IPS-18c (cell line): Measurements from ENCODE around the gene CDK2.
"Not testable (repeated sequence)": the region's sequence is repeated elsewhere in the genome, so short reads cannot be mapped to it uniquely, and the experiment has no call there.

ENCODE experiments used
- H3K4me3 ChIP-seq: 2 replicates; pipeline ENCODE4 v1.7.0; 2013; ENCODE audit warnings: low read depth, mild to moderate bottlenecking, low read length, moderate library complexity; ENCODE audit not compliant: insufficient read depth
- H3K9me3 ChIP-seq: one replicate; pipeline ENCODE4 v1.6.1; 2013; ENCODE audit warnings: mild to moderate bottlenecking, low read length, moderate library complexity; ENCODE audit not compliant: control insufficient read depth, insufficient read depth

The CDK2 gene

GRCh38 chr12:55996201-55996714 is 29.6 kb downstream of the CDK2 start:
- Histone ChIP-seq H3K4me3 (peak overlapping the region; percentile 30; the same call in 1 of the 2 replicates), H3K9me3 (no peaks in the 10 kb centered on the region)

- no peaks in the 10 kb centered on the region for H3K9me3 ChIP-seq
- peak within 1 kb of the TSS; percentile 75 for H3K4me3 ChIP-seq
These were observed 30.3 kb downstream of the CDK2 start, which contains the start of gene SUOX for GRCh38 chr12:55996715-55997534. TSS of gene SUOX (plus strand) at chr12:55997276. CDS start at chr12:56002222, 4,946 bp downstream.

DNA sequence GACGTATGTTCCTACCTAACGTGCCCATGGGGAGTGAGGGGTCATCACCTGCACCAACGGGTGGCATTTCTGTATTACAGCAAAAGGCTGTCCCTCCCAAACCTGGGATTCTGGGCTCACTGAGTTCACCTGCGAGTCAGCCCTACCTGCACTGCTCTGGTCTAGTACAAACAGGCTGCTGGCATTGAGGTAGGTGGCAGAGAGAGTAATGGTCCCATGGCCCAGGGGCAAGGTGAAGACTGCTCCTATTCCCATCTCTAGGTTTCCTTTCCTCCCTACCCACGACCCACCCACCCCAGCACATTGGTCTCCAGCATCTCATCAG is 30.9 kb downstream of the CDK2 start:
- H3K4me3 ChIP-seq, result peak overlapping the region; percentile 75

DNA sequence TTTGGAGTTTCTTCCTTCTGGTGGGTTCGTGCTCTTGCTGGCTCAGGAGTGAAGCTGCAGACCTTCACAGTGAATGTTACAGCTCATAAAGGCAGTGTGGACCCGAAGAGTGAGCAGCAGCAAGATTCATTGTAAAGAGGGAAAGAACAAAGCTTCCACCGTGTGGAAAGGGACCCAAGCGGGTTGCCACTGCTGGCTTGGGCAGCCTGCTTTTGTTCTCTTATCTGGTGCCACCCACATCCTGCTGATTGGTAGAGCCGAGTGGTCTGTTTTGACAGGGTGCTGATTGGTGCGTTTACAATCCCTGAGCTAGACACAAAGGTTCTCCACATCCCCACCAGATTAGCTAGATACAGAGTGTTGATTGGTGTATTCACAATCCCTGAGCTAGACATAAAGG is 32.9 kb downstream of the CDK2 start:
- H3K9me3 ChIP-seq, H3K4me3 ChIP-seq: not testable (repeated sequence)

More for the DNA sequence above, 30.9 kb downstream of the CDK2 start:
- no peaks in the 10 kb centered on the region for H3K9me3 ChIP-seq

- H3K4me3 ChIP-seq, H3K9me3 ChIP-seq: not testable (repeated sequence)
These were observed 33.4 kb downstream of the CDK2 start for GRCh38 chr12:55999999-56000540.

DNA sequence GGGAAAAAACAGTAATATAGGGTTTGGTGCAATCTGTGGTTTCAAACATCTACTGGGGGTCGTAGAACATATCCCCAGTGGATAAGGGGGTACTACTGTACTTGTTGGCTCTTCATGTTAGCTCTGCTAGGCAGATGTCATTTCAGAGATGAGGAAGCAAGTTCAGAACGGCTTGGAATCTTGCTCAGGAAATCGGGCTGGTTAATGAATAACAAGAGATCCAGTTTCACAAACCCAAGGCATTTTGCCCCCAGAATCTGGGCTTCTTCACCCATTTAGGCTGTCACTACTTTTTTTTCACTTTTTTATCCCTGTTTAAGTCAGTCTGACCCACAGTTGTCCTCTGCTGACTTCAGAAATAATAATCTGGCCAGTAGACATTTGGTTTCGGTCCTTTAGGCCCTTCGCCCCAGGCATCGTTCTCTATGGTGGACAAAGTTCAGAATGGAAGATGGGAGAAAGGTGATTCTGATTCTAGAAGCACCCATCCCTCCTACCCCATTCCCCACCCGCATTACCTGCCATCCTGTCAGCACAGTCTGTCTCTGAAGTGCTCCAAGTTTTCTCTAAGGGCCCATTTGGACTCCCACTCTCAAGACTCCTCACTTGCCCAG is 35.0 kb downstream of the CDK2 start:
- Histone ChIP-seq H3K4me3 (no peak overlapping the region), H3K9me3 (no peaks in the 10 kb centered on the region)

- H3K4me3 ChIP-seq, H3K9me3 ChIP-seq: not testable (repeated sequence)
These were observed 36.7 kb downstream of the CDK2 start for GRCh38 chr12:56003376-56003775.

DNA sequence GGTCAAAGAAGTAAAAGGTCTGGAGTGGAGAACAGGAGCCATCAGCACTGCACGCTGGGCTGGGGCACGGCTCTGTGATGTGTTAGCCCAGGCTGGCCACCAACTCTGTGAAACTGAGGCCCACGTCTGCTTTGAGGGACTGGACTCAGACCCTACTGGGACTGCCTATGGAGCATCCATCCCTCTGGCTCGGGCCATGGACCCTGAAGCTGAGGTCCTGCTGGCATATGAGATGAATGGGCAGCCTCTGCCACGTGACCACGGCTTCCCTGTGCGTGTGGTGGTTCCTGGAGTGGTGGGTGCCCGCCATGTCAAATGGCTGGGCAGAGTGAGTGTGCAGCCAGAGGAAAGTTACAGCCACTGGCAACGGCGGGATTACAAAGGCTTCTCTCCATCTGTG is 37.6 kb downstream of the CDK2 start:
- Histone ChIP-seq H3K9me3 (no peaks in the 10 kb centered on the region), H3K4me3 (no peak overlapping the region)

- no peaks in the 10 kb centered on the region for H3K9me3 ChIP-seq
- H3K4me3 ChIP-seq, result peak overlapping the region; percentile 64
These were observed 41.2 kb downstream of the CDK2 start for GRCh38 chr12:56007564-56008559.

- no peak overlapping the region for H3K4me3 ChIP-seq
- no peaks in the 10 kb centered on the region for H3K9me3 ChIP-seq
These were observed 43.5 kb downstream of the CDK2 start for GRCh38 chr12:56010111-56010570.

- no peaks in the 10 kb centered on the region for H3K9me3 ChIP-seq
- no peak overlapping the region for H3K4me3 ChIP-seq
These were observed 45.0 kb downstream of the CDK2 start for GRCh38 chr12:56011509-56012090.

GRCh38 chr12:56013482-56013881 is 46.9 kb downstream of the CDK2 start:
- H3K9me3 ChIP-seq, result no peaks in the 10 kb centered on the region
- no peak overlapping the region for H3K4me3 ChIP-seq

GRCh38 chr12:56014205-56014604 is 47.6 kb downstream of the CDK2 start:
- H3K9me3 ChIP-seq, result no peaks in the 10 kb centered on the region
- H3K4me3 ChIP-seq, result no peak overlapping the region

GRCh38 chr12:56017181-56017580 is 50.6 kb downstream of the CDK2 start:
- Histone ChIP-seq H3K9me3 (no peaks in the 10 kb centered on the region), H3K4me3 (no peak overlapping the region)

DNA sequence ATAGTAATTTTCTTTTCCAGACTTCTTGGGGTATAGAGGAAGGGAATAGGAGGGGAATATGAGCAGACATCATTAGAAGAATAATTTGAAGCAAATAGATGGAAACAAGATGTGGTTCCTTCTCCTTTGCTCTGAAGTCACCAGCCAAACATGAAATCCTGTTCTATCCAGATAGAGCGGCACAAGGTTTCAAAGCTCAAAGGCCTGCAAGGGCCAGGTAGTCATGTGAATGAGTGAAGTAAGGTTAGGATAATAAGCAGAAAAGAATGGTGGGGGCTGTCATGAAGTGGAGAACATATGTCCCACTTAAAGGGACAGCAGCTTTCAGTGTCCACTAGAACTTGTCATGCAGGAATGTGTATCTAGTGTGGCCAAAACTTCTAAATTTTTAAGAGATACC is 51.7 kb downstream of the CDK2 start:
- Histone ChIP-seq H3K4me3 (no peak overlapping the region), H3K9me3 (no peaks in the 10 kb centered on the region)

- Histone ChIP-seq H3K4me3 (peak within 1 kb of the TSS; percentile 57), H3K9me3 (no peaks in the 10 kb centered on the region)
These were observed 54.0 kb downstream of the CDK2 start, which contains the start of gene IKZF4 for GRCh38 chr12:56020423-56021184. TSS of gene IKZF4 (plus strand) at chr12:56021043. CDS start at chr12:56021494, 451 bp downstream.
